Cardiac muscle cell (in vitro differentiated cells and primary cell): Measurements from ENCODE around the gene CCIN. TPM values are rescaled to one million over a fixed set of nuclear protein-coding genes. Genes with fewer than 3 reads are reported as not detected.
A peak's percentile ranks its signal among the peaks of the same experiment; 100 is the strongest.
"Not testable (repeated sequence)": the region's sequence is repeated elsewhere in the genome, so short reads cannot be mapped to it uniquely, and the experiment has no call there.

Experiments used
- DNase-seq, 2 donors: peaks; one replicate each; pipeline versions ENCODE4 v3.0.0 to v3.0.0-alpha.2; 2010 to 2017; ENCODE audit warnings: low read depth in 1 of 2, low spot score in 1 of 2
- H3K27ac ChIP-seq: fragments of 200-600 bp; sonication (generic); 2 replicates; pipeline ENCODE4 v1.5.1; 2016
- H3K27me3 ChIP-seq: fragments of 200-600 bp; sonication (generic); 2 replicates; pipeline ENCODE4 v1.6.0; 2016; ENCODE audit warnings: control low read depth
- H3K36me3 ChIP-seq: fragments of 200-600 bp; sonication (generic); 2 replicates; pipeline ENCODE4 v1.5.1; 2016; ENCODE audit warnings: control low read depth
- H3K4me1 ChIP-seq: fragments of 200-600 bp; sonication (generic); 2 replicates; pipeline ENCODE4 v1.8.1; 2017; ENCODE audit warnings: low read depth, mild to moderate bottlenecking, mixed run types
- H3K4me3 ChIP-seq: fragments of 200-600 bp; sonication (generic); 2 replicates; pipeline ENCODE4 v1.5.1; 2016; ENCODE audit warnings: mild to moderate bottlenecking
- H3K9me3 ChIP-seq: fragments of 200-600 bp; sonication (generic); 2 replicates; pipeline ENCODE4 v1.5.1; 2017; ENCODE audit warnings: low read depth, mild to moderate bottlenecking, control low read depth
- CTCF ChIP-seq: IDR thresholded peaks from 2 replicates; pipeline ENCODE4 v1.5.1; 2012; ENCODE audit warnings: low read depth, mild to moderate bottlenecking, low read length
- polyA plus RNA-seq: library from polyadenylated mRNA; unstranded; fragments of >200 nt; fragmentation: Nextera tagmentation; extraction: Ambion mirVana; gene quantifications from 2 replicates; pipeline ENCODE4 v1.2.1, GENCODE V29; 2016
- total RNA-seq: library from RNA; depleted of rRNA; stranded (reverse); fragments of >200 nt; gene quantifications from 2 replicates; pipeline ENCODE4 v1.2.3, GENCODE V29; 2016

The CCIN gene
- total and polyA plus RNA-seq, 2 experiments from 2014 or later, result 0.39 TPM; not detected in 1

DNA sequence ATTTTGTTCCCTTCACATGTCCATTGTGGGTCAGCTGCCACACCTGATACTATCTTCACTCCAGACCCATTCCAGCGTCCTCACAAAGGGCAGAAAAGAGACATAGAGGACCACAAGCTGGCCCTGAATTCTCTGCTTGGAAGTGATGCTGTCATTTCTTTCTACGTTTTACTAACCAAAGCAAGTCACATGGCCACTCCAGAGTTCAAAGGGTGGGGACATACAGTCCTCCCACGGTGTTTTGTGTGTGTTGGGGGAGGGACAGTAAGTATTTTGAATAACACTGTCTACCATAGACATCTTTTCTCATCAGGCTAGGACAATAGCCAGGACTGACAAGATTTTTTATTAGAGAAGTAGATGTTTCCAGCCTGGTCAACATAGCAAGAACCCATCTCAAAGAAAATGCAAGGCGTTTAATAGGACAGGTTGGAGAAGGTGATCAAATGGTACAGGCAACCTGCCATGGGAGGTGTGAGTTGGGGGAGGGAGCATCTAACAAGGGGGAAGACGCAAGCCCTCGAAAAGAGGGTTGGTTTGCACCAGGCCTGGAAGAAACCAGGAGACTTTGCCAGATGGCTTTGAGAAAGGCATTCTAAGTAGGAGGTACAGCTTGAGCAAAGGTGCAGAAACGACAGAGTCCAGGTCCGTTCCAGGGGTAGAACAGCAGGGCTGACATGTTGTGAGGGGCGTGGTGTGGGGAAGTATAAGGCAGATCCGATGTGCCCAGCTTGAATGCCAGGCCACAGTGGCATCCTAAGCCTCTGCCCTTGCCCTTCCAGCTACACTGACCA is 43.9 kb upstream of the CCIN start:
- no peaks in the 10 kb centered on the region for H3K4me1 ChIP-seq
- no peaks in the 10 kb centered on the region for H3K9me3 ChIP-seq
- H3K27me3 ChIP-seq, result no peaks in the 10 kb centered on the region
- no peak for DNase-seq
- no peak overlapping the region for H3K4me3 ChIP-seq
- no peak for TF ChIP-seq CTCF
- H3K27ac ChIP-seq, result no peak overlapping the region
- no peaks in the 10 kb centered on the region for H3K36me3 ChIP-seq

- TF ChIP-seq CTCF, result no peak
- no peak for DNase-seq
- H3K4me1 ChIP-seq, result no peaks in the 10 kb centered on the region
- H3K27ac ChIP-seq, result no peak overlapping the region
- no peaks in the 10 kb centered on the region for H3K9me3 ChIP-seq
- no peaks in the 10 kb centered on the region for H3K27me3 ChIP-seq
- H3K36me3 ChIP-seq, result no peaks in the 10 kb centered on the region
- H3K4me3 ChIP-seq, result no peak overlapping the region
Observed at GRCh38 chr9:36126016-36126730, 43.0 kb upstream of the CCIN start.

DNA sequence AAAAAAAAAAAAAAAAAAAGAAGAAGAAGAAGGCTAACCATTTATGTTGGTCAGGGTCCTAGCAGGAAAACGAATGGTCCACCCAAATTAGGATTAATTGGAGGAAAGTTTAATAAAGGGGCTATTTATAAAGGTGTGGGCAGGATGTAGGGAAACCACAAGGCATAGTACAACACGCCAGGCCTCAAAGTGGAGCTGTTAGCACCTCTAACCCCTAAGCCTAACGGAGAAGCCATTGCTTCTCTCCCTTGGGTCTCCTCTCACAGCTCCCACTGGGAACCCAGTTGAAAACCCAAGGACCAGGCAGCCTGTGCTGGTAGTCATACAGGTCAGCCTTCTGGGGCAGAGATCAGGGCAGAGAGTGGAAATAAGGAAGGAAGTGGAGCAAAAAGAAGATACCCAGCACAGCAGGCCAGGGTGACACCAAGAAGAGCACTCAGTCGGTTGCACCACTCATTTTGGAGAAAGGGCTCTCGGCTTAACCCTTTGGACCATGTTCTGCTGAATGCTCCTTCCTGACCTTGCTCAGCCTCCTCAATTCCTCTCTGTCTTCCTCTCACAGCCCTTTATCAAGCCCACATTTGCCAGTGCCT is 41.4 kb upstream of the CCIN start:
- DNase-seq, result no peak
- peaks cover 6% of the 10 kb centered on the region for H3K27me3 ChIP-seq
- no peak overlapping the region for H3K4me3 ChIP-seq
- H3K27ac ChIP-seq, result no peak overlapping the region
- no peaks in the 10 kb centered on the region for H3K9me3 ChIP-seq
- no peak for TF ChIP-seq CTCF
- H3K4me1 ChIP-seq, result no peaks in the 10 kb centered on the region
- H3K36me3 ChIP-seq, result no peaks in the 10 kb centered on the region

GRCh38 chr9:36128349-36128748 is 40.8 kb upstream of the CCIN start:
- H3K27ac ChIP-seq, result no peak overlapping the region
- no peak for TF ChIP-seq CTCF

GRCh38 chr9:36129139-36129538 is 40.0 kb upstream of the CCIN start:
- H3K27me3 ChIP-seq, result peaks cover 20% of the 10 kb centered on the region
- H3K9me3 ChIP-seq, result no peaks in the 10 kb centered on the region
- no peak overlapping the region for H3K4me3 ChIP-seq
- no peaks in the 10 kb centered on the region for H3K4me1 ChIP-seq
- no peak overlapping the region for H3K27ac ChIP-seq
- DNase-seq, result peak in 1 of 2 donors; percentile 39
- no peaks in the 10 kb centered on the region for H3K36me3 ChIP-seq
- no peak for TF ChIP-seq CTCF

More at GRCh38 chr9:36128349-36128748, 40.8 kb upstream of the CCIN start:
- Histone ChIP-seq H3K9me3 (no peaks in the 10 kb centered on the region), H3K36me3 (no peaks in the 10 kb centered on the region), H3K4me3 (no peak overlapping the region), H3K27me3 (peaks cover 12% of the 10 kb centered on the region), H3K4me1 (no peaks in the 10 kb centered on the region)
- no peak for DNase-seq

- peaks cover 43% of the 10 kb centered on the region for H3K27me3 ChIP-seq
- H3K4me1 ChIP-seq, DNase-seq, H3K9me3 ChIP-seq, H3K4me3 ChIP-seq, H3K27ac ChIP-seq, H3K36me3 ChIP-seq: not testable (repeated sequence)
Observed at GRCh38 chr9:36131666-36132065, 37.5 kb upstream of the CCIN start.
